ENCODE measurements around the gene PLCB4. TPM values are rescaled to one million over a fixed set of nuclear protein-coding genes. Genes with fewer than 3 reads are reported as not detected.

Gene PLCB4
- polyA plus RNA-seq, 1 of the 3 experiments (the other 2 are of a cell fraction) = 5.5 TPM

GRCh38 chr20:9348316-9348715 is 279.4 kb downstream of the PLCB4 start:
- H3K27ac ChIP-seq (ENCODE audit: low read depth in 2 of 2, low read length in 1 of 2) = no peak overlapping the region
- POLR2A ChIA-PET = no interaction called here
- no peaks in the 10 kb centered on the region for H3K27me3 ChIP-seq (ENCODE audit: insufficient read depth)
- H4K20me1 ChIP-seq (ENCODE audit: insufficient read depth) = no peaks in the 10 kb centered on the region
- no peak for DNase-seq
- H3K9me2 ChIP-seq = no peaks in the 10 kb centered on the region
- H3F3A ChIP-seq (replicated peaks; ENCODE audit: insufficient read depth) = peaks cover 8% of the 10 kb centered on the region
- no peak overlapping the region for H3K4me2 ChIP-seq
- H3K9ac ChIP-seq = no peak overlapping the region
- no peak overlapping the region for H3K4me3 ChIP-seq (ENCODE audit: low read depth in 2 of 2, low read length in 1 of 2)
- whole genome bisulfite sequencing (ENCODE audit: low lambda C conversion rate) = 80% methylated on average over 3 of the region's 3 CpGs
- no peaks in the 10 kb centered on the region for H3K36me3 ChIP-seq (replicated peaks in 1 of 2; ENCODE audit: control insufficient read depth in 1 of 2, insufficient read depth in 2 of 2, low read length in 1 of 2)
- H3K79me2 ChIP-seq (ENCODE audit: insufficient read depth) = no peaks in the 10 kb centered on the region
- H3K4me1 ChIP-seq (ENCODE audit: control insufficient read depth in 1 of 2, insufficient read depth in 2 of 2, low read depth in 1 of 2, low read length in 1 of 2) = peaks cover 11 to 17% of the 10 kb centered on the region in 2 experiments; a peak in 3 of 4 replicates
- CTCF ChIA-PET = interaction anchor here (1.2 to 3.1 kb wide), 7 partner anchors 9 to 558 kb away, joined by 3 to 18 read pairs (median 6); no protein-coding TSS in a partner anchor
- no peak for TF ChIP-seq USF1 (IDR thresholded peaks at IDR 0.05; ENCODE audit: borderline replicate concordance, low read depth)
- TF ChIP-seq NRF1 (IDR thresholded peaks at IDR 0.05; ENCODE audit: low read depth, low read length) = no peak
- no peak for TF ChIP-seq REST (IDR thresholded peaks at IDR 0.05; ENCODE audit: low read depth, low read length)
- no peak for TF ChIP-seq YY1 (IDR thresholded peaks at IDR 0.05; ENCODE audit: low read depth)
- no peak for TF ChIP-seq RAD21 (IDR thresholded peaks at IDR 0.05; ENCODE audit: low read length)
- no peak for TF ChIP-seq TAF1 (IDR thresholded peaks at IDR 0.05; ENCODE audit: borderline replicate concordance, low read depth, low read length)
- TF ChIP-seq FOXM1 (IDR thresholded peaks at IDR 0.05; ENCODE audit: low read depth) = no peak
- TF ChIP-seq CHD2 (IDR thresholded peaks at IDR 0.05; ENCODE audit: low read length, partially characterized antibody) = no peak
- TF ChIP-seq ELF1 (IDR thresholded peaks at IDR 0.05) = no peak
- TF ChIP-seq, protein P1, sequence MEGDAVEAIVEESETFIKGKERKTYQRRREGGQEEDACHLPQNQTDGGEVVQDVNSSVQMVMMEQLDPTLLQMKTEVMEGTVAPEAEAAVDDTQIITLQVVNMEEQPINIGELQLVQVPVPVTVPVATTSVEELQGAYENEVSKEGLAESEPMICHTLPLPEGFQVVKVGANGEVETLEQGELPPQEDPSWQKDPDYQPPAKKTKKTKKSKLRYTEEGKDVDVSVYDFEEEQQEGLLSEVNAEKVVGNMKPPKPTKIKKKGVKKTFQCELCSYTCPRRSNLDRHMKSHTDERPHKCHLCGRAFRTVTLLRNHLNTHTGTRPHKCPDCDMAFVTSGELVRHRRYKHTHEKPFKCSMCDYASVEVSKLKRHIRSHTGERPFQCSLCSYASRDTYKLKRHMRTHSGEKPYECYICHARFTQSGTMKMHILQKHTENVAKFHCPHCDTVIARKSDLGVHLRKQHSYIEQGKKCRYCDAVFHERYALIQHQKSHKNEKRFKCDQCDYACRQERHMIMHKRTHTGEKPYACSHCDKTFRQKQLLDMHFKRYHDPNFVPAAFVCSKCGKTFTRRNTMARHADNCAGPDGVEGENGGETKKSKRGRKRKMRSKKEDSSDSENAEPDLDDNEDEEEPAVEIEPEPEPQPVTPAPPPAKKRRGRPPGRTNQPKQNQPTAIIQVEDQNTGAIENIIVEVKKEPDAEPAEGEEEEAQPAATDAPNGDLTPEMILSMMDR (IDR thresholded peaks at IDR 0.05) = no peak
- no peak for TF ChIP-seq RCOR1 (IDR thresholded peaks at IDR 0.05; ENCODE audit: low read length)
- TF ChIP-seq MXI1 (IDR thresholded peaks at IDR 0.05; ENCODE audit: low read depth, low read length) = no peak
- TF ChIP-seq FOSL2 (IDR thresholded peaks at IDR 0.05; ENCODE audit: borderline replicate concordance, low read depth) = no peak
- TF ChIP-seq, protein P2, sequence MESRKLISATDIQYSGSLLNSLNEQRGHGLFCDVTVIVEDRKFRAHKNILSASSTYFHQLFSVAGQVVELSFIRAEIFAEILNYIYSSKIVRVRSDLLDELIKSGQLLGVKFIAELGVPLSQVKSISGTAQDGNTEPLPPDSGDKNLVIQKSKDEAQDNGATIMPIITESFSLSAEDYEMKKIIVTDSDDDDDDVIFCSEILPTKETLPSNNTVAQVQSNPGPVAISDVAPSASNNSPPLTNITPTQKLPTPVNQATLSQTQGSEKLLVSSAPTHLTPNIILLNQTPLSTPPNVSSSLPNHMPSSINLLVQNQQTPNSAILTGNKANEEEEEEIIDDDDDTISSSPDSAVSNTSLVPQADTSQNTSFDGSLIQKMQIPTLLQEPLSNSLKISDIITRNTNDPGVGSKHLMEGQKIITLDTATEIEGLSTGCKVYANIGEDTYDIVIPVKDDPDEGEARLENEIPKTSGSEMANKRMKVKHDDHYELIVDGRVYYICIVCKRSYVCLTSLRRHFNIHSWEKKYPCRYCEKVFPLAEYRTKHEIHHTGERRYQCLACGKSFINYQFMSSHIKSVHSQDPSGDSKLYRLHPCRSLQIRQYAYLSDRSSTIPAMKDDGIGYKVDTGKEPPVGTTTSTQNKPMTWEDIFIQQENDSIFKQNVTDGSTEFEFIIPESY (IDR thresholded peaks at IDR 0.05; ENCODE audit: borderline replicate concordance, low read depth) = no peak
- no peak for TF ChIP-seq USF2 (IDR thresholded peaks at IDR 0.05; ENCODE audit: borderline replicate concordance, low read depth, low read length)
- no peak for TF ChIP-seq MEF2A (IDR thresholded peaks at IDR 0.05; ENCODE audit: borderline replicate concordance, low read depth)
- TF ChIP-seq SIN3A (IDR thresholded peaks at IDR 0.05; ENCODE audit: borderline replicate concordance, low read depth, low read length) = no peak
- no peak for TF ChIP-seq GABPA (IDR thresholded peaks at IDR 0.05; ENCODE audit: low read depth)
- TF ChIP-seq RXRA (IDR thresholded peaks at IDR 0.05; ENCODE audit: borderline replicate concordance, low read depth) = no peak
- TF ChIP-seq, protein P3, sequence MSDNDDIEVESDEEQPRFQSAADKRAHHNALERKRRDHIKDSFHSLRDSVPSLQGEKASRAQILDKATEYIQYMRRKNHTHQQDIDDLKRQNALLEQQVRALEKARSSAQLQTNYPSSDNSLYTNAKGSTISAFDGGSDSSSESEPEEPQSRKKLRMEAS (IDR thresholded peaks at IDR 0.05; ENCODE audit: low read depth) = no peak
- no peaks in the 10 kb centered on the region for H3K9me3 ChIP-seq
- no peak overlapping the region for H2AFZ ChIP-seq (ENCODE audit: low read depth)

Measured in SK-N-SH (cell line).